Erythroblast (primary cell): ENCODE data around the gene KIF18A.

Experiments used
- GATA1 ChIP-seq: IDR thresholded peaks from 2 replicates; pipeline ENCODE4 v1.6.1; 2011; ENCODE audit warnings: low read depth, mild to moderate bottlenecking, control low read depth, low read length, moderate library complexity
- POLR2A ChIP-seq: IDR thresholded peaks from 2 replicates; pipeline ENCODE4 v1.6.1; 2011; ENCODE audit warnings: mild to moderate bottlenecking, low read length

DNA sequence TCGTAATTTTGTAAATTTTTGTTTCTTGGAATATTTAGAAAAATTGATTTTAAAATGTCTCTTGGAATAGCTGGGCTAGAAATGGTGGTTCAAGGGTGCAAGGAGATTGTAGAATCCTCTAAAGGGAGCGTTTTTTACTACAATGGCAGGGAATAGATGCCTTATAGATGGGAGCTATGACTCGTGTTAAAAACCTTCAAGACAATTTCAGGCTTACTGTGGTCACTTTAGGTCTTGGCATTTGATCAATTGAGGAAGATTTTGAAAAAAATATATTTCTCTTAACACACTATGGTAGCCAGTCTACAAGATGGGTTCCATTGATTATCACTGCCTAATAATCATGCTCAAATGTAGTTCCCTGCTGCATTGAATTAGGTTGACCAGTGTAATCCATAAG is 25.2 kb upstream of the KIF18A start:
- no peak for TF ChIP-seq POLR2A
- TF ChIP-seq GATA1, result no peak
